Nephron progenitor cell (in vitro differentiated cells): ENCODE data around the gene LARP7.

Experiments
- DNase-seq: peaks from one replicate; pipeline ENCODE4 v3.0.0; 2021
- H3K27ac Mint-ChIP-seq: 2 replicates; pipeline ENCODE4 v1.8.0; 2021; ENCODE audit warnings: mild to moderate bottlenecking, moderate library complexity, mixed read lengths
- H3K27me3 Mint-ChIP-seq: 2 replicates; pipeline ENCODE4 v1.8.0; 2021; ENCODE audit warnings: mild to moderate bottlenecking, low read depth, mixed read lengths; ENCODE audit not compliant: poor library complexity
- H3K36me3 Mint-ChIP-seq: 2 replicates; pipeline ENCODE4 v1.8.0; 2021; ENCODE audit warnings: low read depth, mixed read lengths
- H3K4me1 Mint-ChIP-seq: 2 replicates; pipeline ENCODE4 v1.8.0; 2021; ENCODE audit warnings: mixed read lengths
- H3K4me3 Mint-ChIP-seq: 2 replicates; pipeline ENCODE4 v1.8.0; 2021; ENCODE audit warnings: mild to moderate bottlenecking, moderate library complexity, mixed read lengths
- H3K9me3 Mint-ChIP-seq: 2 replicates; pipeline ENCODE4 v1.8.0; 2021; ENCODE audit warnings: mild to moderate bottlenecking, moderate library complexity, mixed read lengths
- CTCF ChIP-seq: fragments of 200-600 bp; sonication (generic); IDR thresholded peaks from 2 replicates; pipeline ENCODE4 v1.5.0; 2021; ENCODE audit warnings: antibody characterized with exemption

Gene LARP7

GRCh38 chr4:112636688-112637551 lies at the start of gene LARP7, which contains the start of gene ZGRF1:
LARP7 (plus strand) TSS chr4:112637143; CDS start chr4:112644670, 7,527 bp downstream.
ZGRF1 (minus strand) TSS chr4:112636909; CDS start chr4:112633176, 3,733 bp downstream.
- Mint-ChIP-seq H3K27ac (no peak within 1 kb of the TSS), H3K27me3 (no peaks in the 10 kb centered on the region), H3K4me1 (peaks cover 5% of the 10 kb centered on the region), H3K9me3 (no peaks in the 10 kb centered on the region), H3K4me3 (no peak within 1 kb of the TSS), H3K36me3 (peaks cover 13% of the 10 kb centered on the region)
- peak; percentile 96 for DNase-seq
- peak; percentile 85 for TF ChIP-seq CTCF

- peak overlapping the region; percentile 77 for H3K27ac Mint-ChIP-seq
- no peak for DNase-seq
- TF ChIP-seq CTCF: no peak
- peaks cover 12% of the 10 kb centered on the region for H3K4me1 Mint-ChIP-seq
- H3K27me3 Mint-ChIP-seq: no peaks in the 10 kb centered on the region
- H3K4me3 Mint-ChIP-seq: no peak overlapping the region
- H3K36me3 Mint-ChIP-seq: peaks cover 58% of the 10 kb centered on the region
- peaks cover 11% of the 10 kb centered on the region for H3K9me3 Mint-ChIP-seq
Observed at GRCh38 chr4:112589206-112589605, 47.7 kb upstream of the LARP7 start.

- Mint-ChIP-seq H3K36me3 (peaks cover 61% of the 10 kb centered on the region), H3K27me3 (no peaks in the 10 kb centered on the region), H3K27ac (no peak overlapping the region), H3K4me3 (no peak overlapping the region), H3K9me3 (peaks cover 11% of the 10 kb centered on the region), H3K4me1 (peaks cover 12% of the 10 kb centered on the region)
- no peak for TF ChIP-seq CTCF
- no peak for DNase-seq
Observed at GRCh38 chr4:112591593-112591992, 45.4 kb upstream of the LARP7 start.

GRCh38 chr4:112592717-112593116 lies 44.2 kb upstream of the LARP7 start:
- peaks cover 51% of the 10 kb centered on the region for H3K36me3 Mint-ChIP-seq
- H3K27me3 Mint-ChIP-seq: no peaks in the 10 kb centered on the region
- no peak for DNase-seq
- H3K4me3 Mint-ChIP-seq: no peak overlapping the region
- H3K9me3 Mint-ChIP-seq: peaks cover 11% of the 10 kb centered on the region
- H3K27ac Mint-ChIP-seq: no peak overlapping the region
- TF ChIP-seq CTCF: no peak
- H3K4me1 Mint-ChIP-seq: peaks cover 12% of the 10 kb centered on the region

- peaks cover 55% of the 10 kb centered on the region for H3K36me3 Mint-ChIP-seq
Observed at GRCh38 chr4:112593438-112594133, 43.4 kb upstream of the LARP7 start.

More at GRCh38 chr4:112593438-112594133, 43.4 kb upstream of the LARP7 start:
- no peak for TF ChIP-seq CTCF
- H3K4me1 Mint-ChIP-seq: peaks cover 12% of the 10 kb centered on the region
- no peak for DNase-seq
- H3K27ac Mint-ChIP-seq: no peak overlapping the region
- peaks cover 11% of the 10 kb centered on the region for H3K9me3 Mint-ChIP-seq
- no peak overlapping the region for H3K4me3 Mint-ChIP-seq
- no peaks in the 10 kb centered on the region for H3K27me3 Mint-ChIP-seq
